ENCODE measurements around the gene VPS26B.

DNA sequence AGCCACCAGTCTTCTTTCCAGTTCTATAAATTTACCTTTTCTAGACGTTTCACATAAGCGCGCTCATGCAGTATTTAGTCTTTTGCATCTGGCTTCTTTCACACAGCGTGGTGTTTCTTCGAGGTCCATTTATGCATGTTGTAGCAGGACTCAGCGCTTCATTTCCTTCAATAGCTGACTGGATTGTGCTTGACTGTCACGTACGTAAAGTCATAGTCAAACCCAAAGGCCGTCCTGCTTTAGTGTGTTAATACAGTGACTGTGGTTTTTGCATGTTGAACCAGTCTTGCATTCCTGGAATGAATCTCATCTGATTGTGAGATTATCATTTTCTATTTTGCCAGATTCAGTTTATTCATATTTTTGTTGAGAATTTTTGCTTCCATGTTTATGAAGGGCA lies 70.2 kb downstream of the VPS26B start:
- TF ChIP-seq, protein P1, sequence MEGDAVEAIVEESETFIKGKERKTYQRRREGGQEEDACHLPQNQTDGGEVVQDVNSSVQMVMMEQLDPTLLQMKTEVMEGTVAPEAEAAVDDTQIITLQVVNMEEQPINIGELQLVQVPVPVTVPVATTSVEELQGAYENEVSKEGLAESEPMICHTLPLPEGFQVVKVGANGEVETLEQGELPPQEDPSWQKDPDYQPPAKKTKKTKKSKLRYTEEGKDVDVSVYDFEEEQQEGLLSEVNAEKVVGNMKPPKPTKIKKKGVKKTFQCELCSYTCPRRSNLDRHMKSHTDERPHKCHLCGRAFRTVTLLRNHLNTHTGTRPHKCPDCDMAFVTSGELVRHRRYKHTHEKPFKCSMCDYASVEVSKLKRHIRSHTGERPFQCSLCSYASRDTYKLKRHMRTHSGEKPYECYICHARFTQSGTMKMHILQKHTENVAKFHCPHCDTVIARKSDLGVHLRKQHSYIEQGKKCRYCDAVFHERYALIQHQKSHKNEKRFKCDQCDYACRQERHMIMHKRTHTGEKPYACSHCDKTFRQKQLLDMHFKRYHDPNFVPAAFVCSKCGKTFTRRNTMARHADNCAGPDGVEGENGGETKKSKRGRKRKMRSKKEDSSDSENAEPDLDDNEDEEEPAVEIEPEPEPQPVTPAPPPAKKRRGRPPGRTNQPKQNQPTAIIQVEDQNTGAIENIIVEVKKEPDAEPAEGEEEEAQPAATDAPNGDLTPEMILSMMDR (IDR thresholded peaks at IDR 0.05; ENCODE audit: borderline replicate concordance, extremely low read depth, low read length, poor library complexity, severe bottlenecking), result no peak
- TF ChIP-seq EZH2 (IDR thresholded peaks at IDR 0.05; ENCODE audit: borderline replicate concordance, low read depth, low read length, severe bottlenecking), result no peak
